Right lung (tissue), 5 donors: ENCODE measurements around the gene F2RL2. TPM values are rescaled to one million over a fixed set of nuclear protein-coding genes. Genes with fewer than 3 reads are reported as not detected.

ENCODE experiments used
- DNase-seq, 2 donors: peaks; one replicate each; pipeline ENCODE4 v3.0.0-alpha.2; 2013
- polyA plus RNA-seq, 5 donors: library from polyadenylated mRNA; unstranded; fragments of 120-200 nt; gene quantifications; one replicate each; pipeline versions ENCODE4 v1.2.1 to v1.2.3, GENCODE V29; 2013; ENCODE audit warnings: inconsistent platforms in 1 of 5, low replicate concordance in 1 of 5; ENCODE audit not compliant: insufficient read length in 5 of 5, insufficient read depth in 1 of 5

The F2RL2 gene
- polyA plus RNA-seq, 5 donors: 0.37 to 0.43 (median 0.42) TPM

DNA sequence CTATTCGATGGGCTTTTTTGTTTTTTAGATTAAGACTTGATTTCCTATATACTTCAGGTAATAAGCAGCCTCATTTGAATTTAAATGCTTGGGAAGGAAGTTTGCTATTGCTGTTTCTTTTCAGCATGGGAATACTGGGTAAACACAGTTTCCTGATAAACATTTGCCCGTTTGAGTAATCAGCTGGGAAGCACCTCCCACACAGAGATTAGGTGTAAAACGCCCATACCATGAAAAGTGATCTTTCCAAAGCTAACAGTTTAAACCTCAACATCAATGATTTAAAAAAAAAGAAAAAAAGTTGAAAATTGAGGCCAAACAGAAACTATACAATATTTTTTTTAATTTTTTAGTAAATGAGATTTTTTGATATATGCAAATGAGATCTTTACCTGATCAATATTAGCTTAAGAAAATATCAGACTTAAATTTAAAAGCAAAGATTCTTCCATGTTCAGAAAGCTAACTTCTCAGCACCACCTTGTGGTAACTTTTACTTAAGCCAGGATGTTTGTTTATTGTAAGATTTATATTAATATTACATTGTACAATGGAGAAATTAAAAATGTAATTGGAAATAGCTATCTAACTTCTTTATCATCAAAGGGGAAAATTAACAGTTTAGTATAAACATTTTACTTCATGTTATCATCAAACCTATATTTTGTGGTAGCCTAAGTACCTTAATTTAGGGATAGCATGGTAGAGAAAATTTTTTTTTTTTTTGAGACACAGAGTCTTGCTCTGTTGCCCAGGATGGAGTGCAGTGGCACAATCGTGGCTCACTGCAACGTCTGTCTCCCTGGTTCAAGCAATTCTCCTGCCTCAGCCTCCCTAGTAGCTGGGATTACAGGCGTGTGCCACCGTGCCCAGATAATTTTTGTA is 39.8 kb downstream of the F2RL2 start:
- no peak for DNase-seq

DNA sequence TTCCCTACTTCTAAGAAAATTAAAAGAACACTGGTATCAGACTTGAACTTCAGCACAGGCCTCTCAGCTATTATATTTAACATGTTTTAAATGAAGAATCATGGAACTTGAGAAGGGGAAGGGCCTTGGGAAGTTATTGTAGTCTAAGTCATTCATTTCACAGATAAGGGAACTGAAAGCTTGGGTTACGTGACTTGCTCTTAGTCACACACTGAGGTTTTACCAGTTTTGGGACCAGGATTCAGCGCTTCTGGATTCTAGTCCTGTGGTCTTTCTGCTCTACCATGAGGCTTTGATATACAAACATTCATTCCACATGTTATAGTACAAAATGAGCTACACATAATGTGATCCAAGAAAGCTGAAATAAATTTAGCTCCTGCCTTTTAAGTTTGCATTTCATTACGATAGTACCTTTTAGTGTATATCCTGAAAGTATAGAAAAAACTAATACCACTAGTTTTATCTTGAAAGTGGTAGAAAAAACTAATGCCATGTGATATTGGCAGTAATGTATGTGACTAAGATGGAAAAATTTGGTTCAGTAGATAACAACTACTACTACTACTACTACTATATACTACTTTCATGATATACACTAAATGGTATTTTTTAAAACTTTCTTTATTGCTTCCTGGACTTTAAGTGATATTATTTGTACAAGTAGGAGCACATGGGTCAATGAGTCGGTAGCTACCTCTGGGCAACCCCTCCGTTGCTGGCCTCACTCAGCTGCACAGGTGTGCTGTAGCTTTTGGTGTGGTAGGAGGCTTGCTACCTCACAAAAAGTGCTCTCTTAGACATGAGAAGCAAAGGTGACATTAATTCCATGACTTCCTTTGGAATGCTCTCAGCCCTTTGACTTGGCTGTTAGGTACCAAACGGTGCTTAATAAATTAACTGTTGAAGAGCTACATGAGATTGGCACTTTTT is 40.7 kb downstream of the F2RL2 start:
- DNase-seq: no peak

DNA sequence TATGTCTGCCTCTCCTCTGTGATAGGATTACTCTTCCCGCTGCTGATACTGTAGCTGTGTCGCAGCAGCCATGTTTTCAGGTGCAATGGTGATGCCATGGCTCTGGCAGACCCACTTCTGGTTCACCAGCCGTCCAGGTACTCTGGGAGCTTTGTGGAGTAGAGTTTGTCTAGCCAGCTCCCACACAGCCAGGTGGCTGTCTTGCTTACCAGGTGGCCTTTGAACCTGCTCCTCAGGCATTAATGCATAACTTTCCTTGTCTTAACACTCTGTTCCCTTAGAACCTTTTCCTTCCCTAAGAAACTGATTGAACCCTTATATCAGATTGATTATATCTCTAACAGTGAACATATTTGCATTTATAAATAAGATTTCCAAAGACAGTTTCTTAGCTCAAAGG is 42.2 kb downstream of the F2RL2 start:
- DNase-seq: no peak

DNA sequence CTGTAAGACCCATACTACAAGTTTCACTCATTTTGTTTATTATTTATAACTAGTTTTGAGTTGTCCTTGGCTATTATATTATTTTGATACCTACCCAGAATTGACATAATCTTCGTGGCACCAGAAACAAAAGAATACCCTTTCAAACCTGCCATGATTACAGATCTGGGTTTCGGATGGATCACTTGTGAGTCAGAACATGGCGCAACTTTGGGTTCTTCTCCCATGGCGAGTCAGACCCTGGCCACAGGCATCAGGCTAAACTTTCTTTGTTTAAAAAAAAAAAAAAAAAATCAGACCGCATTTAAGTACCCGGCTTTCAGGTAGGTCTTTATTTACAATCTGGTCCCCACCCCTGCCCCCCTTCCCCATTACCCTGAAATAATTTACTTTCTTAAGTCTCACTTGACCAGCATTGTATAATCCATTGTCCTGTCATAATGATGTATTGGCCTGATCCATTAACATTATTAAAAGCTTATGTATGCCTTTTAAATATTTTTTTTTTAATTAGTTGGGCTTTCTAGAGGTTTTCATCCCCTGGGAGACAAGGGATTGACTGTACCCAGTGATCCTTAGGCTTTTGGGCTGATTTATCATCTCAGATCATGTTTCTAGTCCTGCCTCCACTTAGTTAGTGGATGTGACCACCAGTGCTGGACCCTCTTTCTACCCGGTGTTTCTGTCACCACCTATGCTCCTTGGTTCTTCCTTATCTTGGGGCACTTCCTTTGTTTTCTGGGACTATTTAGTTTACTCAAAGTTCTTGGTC is 43.9 kb downstream of the F2RL2 start:
- no peak for DNase-seq

DNA sequence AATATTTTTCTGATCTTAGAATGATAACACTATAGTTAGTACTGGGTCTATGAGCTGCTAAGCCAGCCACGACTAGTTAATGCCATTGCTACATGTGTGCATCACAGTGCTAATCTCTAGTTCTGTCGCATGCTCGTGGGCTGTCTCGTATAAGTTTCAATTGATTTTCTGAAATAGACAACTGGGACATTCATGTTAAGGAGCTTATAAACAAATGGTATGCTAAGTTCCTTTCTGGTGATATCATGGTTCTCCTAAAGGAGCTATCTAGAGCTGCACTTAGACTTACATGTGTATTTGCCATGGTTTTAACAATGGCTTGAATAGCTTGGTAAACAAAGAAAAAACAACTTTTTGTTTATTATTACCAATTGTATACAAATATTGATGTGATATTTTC is 46.2 kb downstream of the F2RL2 start:
- no peak for DNase-seq

DNA sequence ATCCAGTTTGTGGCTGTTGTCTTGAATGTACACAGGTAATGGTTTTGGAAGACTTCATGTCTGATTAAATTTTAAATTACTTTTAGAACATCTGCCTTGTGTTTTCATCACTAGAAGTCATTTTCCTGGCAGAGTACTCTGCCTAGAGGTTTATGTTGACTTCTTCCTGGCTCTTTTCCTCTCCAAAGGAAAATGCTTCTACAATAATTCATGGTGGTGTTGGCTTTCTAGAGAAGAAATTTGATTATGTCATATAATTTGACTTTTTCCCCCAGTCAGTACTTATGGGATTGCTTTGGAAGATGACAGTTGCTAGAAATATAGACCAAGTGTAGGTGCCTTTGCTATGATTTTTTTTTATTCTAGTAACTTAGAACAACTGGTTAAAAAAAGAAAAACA is 46.8 kb downstream of the F2RL2 start:
- DNase-seq: peak; percentile 57 to 64

DNA sequence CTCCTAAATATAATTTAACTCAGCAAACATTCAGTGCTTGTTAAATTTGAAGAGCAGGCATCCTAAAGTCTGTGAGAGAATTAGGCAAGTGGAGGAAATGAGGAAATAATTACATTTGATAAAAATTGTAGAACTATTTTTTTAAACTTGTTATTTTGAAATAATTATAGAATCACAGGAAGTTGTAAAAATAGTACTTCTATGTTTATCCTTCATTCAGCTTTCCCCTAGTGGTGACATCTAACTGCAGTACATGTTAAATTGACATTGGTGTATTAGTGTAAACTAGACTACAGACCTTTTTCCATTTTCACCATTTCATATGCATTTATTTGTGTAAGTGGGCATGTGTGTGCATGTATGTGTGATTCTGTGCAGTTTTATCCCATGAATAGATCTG is 51.6 kb downstream of the F2RL2 start:
- DNase-seq: no peak

DNA sequence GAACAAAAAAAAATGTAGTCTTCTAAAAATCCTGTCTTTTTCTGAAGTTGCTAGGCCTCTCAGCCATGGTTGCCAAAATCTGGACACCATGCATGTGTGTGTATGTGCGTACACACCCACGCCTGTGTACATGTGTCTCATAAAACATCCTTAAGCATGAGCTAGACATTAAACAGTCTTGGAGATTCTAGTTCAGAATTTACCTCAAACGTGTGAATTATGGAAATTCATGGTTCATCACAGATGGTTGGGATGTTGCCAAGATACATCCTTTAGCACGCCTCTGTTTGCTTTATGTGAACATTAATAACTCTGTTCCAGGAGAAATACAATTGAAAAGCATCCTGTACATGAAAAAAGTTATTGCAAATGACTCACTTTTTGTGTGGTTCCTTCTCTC is 53.0 kb downstream of the F2RL2 start:
- no peak for DNase-seq

Other genes starting within 250 kb of the F2RL2 start
- gene IQGAP2, start 220.1 kb downstream of the F2RL2 start, polyA plus RNA-seq: 10 to 100 TPM; 13.7 to 18.7 (median 15.4) TPM
- 10 to 100 TPM; 38.5 to 51.0 (median 44.2) TPM for gene F2R, start 92.7 kb upstream of the F2RL2 start, polyA plus RNA-seq
- gene F2RL1, start 195.6 kb upstream of the F2RL2 start, polyA plus RNA-seq: 10 to 100 TPM in 1 of 5 donors, 1 to 10 TPM in 4; 8.8 to 10.2 (median 9.7) TPM
- under 1 TPM; 0.26 to 0.60 (median 0.47) TPM for gene S100Z, start 226.6 kb upstream of the F2RL2 start, polyA plus RNA-seq